Stimulated activated CD4-positive, alpha-beta T cell treated with anti-CD3 and anti-CD28 coated beads, Interleukin-4, amount 100 ng/mL, for 24 hours (primary cell): ENCODE data around the gene NFYA.
A peak's percentile ranks its signal among the peaks of the same experiment; 100 is the strongest.
"Not testable (repeated sequence)": the region's sequence is repeated elsewhere in the genome, so short reads cannot be mapped to it uniquely, and the experiment has no call there.

ENCODE experiments used
- DNase-seq: peaks from one replicate; pipeline ENCODE4 v3.0.0-alpha.2; 2020

Gene NFYA

DNA sequence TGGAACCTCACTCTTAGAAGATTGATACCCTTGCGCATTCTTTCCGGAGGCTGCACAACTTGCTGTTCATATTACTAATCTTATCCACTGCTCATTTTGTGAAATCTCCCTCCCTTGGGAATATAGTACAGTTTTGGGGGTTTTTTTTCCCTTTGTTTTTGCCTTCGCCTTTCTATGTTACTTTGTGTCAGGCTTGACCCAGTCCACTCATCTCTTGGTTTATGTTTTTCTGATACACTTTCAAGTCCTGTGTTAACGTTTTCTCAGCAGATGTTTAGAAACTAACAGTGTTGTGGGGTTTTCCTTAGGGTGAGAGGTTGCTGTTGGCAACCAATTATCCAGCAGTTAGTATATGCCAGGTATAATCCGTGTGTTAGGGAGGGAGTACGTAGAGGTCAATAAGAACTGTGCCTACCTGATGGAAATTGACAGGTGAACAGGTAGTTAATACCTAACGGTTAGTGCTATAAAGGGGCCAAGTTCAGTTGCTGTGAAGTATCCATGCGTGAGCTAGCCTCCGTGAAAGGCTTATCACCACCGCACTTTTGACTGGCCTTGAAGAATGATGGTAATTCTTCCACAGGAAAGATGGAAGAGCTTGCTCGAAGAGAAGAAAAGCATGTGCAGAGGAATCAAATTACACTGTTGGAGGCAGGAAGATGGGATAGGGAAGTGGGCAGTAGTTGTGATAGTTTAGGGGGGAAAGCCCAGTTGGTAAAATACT, 1.4 kb downstream of the NFYA start:
- no peak for DNase-seq

- no peak for DNase-seq
Observed at GRCh38 chr6:41074692-41075436, 2.1 kb downstream of the NFYA start.

GRCh38 chr6:41075651-41076626, 3.2 kb downstream of the NFYA start:
- DNase-seq, result no peak

DNA sequence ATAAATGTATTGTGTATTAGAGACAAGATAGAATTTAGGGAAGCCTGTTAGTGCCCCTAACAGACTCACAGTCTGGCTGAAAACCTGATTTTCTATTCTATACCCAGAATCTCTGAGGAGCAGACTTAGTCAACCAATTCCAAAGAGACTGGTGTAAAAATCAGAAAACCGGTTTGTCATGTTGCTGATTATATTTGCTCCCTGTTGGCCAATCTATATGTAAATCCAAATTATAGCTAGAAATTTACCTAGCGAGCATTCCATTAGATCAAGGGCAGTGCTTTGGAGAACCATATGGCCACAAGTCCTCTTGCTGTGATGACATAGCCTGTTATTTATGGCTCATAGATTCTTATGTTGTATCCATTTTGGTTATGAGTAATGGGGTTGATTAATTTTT, 4.8 kb downstream of the NFYA start:
- no peak for DNase-seq

DNA sequence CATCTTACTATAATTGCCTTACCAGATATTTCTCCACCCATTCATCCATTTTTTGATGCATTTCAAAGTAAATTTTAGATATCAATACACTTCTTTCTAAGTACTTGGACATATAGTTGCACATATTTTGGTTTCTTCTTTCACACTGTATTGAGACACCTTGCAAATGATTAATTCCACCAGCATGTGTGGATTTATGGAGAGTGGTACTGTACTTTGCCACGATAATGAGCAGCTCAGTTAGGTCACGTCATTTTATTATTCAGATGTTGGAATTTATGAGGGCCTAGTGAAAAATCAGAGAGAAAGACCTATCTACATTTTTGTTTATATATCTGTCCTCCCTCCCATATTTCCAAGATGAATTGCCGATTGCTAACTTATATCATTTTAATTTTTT, 5.3 kb downstream of the NFYA start:
- DNase-seq, result no peak

DNA sequence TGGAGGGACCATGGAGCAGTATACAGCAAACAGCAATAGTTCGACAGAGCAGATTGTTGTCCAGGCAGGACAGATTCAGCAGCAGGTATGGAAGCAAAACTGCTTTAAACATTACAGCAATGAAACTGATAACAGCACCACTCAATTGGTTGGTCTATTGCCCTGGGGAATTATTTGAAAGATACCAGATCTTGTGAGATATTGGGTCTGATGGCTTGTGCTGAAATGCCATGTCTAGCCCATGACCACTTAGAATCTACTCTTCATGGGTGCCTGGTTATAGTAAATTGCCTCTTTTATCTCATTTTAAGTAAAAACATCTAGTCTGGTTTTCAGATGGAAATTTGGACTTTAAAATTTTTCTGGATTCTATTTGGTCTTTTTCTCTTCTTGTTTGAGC, 6.3 kb downstream of the NFYA start:
- DNase-seq, result no peak

DNA sequence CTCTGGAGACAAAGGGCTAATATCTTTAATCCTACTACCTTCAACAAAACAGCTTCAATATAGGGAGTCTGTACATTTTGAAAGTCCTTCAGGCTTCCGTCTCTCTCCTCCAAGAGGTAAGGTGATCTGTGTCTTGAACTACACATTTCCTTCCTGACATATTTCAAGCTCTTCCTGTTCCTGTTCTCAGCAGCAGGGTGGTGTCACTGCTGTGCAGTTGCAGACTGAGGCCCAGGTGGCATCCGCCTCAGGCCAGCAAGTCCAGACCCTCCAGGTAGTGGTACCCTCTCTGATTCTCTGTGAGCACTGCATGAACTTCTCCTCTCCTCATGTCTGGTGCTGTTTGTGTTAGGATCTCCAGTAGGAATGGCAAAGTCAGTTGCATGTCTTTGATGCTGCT, 7.8 kb downstream of the NFYA start:
- no peak for DNase-seq

DNA sequence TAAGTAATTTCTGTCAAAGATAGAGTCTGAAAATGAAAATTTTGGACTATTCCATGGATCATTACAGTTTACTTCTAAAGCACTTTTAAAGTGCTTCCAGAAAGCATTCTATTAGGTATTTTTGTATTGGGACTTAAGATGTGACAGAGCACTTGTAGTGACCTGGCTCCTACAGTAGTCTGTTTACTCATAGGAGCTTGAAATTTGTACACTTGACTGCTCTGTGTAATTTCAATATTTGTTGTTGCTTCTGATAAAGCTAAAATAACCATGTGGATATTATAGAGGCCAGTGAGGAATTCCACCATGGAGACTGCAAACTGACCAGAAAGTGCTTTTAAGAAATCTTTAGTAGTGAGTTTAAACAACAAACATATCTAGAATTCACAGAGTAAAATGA, 10.3 kb downstream of the NFYA start:
- no peak for DNase-seq

DNA sequence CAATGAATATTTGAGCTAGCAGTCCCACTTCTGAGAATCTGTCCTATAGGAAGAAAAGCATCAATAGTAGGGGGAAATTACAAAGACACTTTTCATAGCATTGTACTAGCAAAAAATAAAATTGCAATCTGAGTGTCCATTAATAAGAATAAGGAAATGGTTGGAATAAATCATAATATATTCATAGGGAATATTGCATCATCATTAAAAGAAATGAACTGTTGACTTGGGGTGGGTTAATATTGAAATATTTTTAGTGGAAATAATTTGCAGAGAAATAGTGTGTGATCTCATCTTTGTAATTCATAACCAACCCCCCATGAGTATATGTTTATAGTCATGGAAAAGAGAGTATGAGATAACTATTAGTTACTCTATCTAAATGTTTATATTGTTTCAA, 12.4 kb downstream of the NFYA start:
- no peak for DNase-seq

- DNase-seq, result no peak
Observed at GRCh38 chr6:41088451-41088850, 15.7 kb downstream of the NFYA start.

DNA sequence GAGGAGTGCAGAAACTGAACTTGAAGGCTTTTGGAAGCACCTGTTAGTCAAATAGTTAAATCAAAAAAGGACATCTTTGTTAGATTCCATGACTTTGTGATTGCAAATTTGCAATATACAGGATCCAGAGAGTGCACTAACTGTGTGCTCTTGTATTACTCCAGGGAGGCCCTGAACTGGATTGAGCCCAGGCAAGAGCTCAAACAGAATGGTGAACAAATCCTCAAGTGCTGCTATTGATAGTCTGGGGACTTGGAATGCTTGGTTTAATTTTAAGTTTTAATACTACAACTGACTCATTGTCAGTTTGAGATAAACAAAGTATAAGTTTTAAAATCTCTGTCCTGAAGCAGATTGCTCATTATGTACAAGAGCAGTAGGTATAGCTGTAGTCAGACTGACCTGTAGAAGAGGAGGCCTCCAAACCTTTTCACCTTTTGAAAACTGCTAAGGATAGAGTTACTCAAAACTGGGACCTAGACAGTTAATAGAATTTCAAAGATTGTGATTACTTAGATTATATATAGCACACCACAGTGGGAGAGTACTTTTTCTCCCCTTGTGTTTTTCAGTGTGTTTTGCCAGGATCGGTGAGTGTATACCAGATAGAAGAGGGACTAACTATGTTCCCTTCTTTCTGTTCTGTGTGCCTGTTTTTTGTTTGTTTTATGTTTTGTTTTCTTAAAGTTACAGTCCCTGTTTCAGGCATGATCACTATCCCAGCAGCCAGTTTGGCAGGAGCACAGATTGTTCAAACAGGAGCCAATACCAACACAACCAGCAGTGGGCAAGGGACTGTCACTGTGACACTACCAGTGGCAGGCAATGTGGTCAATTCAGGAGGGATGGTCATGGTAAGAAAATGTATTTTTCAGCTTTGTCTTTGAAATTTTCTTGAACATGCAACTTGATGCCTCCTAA, 18.3 kb downstream of the NFYA start:
- DNase-seq, result no peak

GRCh38 chr6:41092421-41093140, 19.8 kb downstream of the NFYA start:
- no peak for DNase-seq

DNA sequence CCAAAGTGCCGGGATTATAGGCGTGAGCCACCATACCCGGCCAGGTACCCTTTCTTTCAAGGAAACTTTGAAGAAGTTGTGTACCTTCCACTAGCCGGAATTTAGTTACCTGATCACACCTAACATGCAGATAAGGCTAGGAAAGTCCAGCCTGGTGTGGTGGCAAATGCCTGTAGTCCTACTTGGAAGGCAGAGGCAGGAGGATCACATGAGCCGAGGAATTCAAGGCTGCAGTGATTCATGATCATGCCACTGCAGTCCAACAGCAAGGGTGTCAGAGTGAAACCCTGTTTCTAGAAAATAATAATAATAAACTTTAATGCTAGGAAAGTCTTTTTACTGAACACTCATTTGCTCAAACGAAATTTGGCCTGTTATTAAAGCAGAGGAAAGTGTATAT, 21.0 kb downstream of the NFYA start:
- DNase-seq, result no peak

- DNase-seq, result no peak
Observed at GRCh38 chr6:41097467-41098090, 24.8 kb downstream of the NFYA start.

- DNase-seq, result no peak
Observed at GRCh38 chr6:41098366-41098765, 25.6 kb downstream of the NFYA start.

DNA sequence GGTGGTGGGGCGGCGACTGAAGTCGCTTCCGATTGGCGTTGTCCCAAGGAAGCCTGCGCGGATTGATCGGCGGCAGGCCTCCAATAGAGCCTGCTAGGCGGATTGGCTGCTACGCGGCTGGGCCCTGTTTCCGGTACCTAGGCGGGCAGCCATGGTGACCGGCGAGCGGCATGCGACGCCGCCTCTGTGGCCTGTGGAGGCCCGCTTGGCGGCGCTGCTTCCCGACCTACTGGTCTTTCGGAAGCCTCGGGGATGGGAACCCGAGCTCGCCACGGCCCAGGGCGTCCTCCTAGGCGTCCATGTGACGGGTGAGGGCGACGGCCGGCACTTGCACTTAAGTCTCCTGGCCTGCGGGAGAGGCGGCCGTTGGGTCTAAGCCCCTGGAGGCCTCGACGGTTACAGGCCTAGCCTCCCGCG, 28.1 kb downstream of the NFYA start:
- DNase-seq, result peak; percentile 37

GRCh38 chr6:41103847-41104246, 31.1 kb downstream of the NFYA start:
- no peak for DNase-seq

DNA sequence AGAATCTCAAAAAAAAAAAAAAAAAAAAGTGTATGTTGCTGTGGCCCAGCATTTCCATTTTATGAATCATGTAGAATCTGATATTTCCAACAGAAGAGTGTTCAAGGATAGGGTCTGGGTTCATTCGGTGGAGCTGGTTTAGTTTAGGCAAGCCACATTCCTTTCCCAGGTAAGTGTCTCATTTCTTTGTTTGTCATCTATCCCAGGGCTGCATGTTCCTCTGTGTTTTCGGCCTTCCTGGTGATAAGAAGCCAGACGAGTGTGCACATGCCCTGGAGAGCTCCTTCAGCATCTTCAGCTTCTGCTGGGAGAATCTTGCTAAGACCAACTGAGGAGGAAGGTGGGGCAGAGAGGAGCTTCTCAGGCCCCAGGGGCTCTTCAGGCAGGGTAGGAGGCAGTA, 38.2 kb downstream of the NFYA start:
- no peak for DNase-seq

GRCh38 chr6:41115027-41115426, 42.3 kb downstream of the NFYA start:
- DNase-seq, result not testable (repeated sequence)

DNA sequence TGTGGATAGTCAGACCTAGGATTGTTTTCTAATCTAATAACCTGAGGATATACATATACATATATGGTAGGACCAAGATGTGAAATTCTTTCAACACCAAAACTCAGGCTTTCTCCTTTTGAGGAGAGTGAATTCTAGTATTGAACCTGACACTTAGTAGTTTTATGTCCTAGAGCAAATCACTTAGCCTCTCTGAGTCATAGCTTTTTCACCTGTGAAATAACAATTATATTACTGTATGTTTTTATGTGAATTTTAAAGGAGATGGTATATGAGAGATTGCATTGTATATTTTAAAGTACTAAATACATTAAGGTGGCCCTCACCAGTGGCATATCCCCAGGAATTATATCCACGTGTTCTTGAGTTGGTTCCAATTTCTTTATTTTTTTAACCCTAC, 46.7 kb downstream of the NFYA start:
- no peak for DNase-seq

DNA sequence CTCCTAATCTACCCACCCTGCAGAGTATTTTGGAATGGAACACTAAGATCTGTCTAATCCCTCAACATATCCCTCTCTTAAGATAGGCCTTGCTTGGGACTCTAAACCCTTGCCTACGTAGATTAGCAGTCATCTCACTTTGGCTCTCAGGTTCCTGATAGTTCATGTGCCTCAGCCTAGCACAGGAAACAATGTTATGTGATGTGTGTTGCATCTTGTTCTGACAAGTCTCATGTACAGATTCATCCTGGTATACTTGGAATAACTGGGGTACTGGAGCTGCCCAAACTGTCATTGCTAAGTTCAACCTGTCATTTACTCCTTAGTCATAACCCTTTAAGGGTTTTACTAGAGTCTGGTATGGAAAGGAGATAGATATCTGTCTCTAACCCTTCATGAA, 47.3 kb downstream of the NFYA start:
- DNase-seq, result no peak
